VCaP (cell line): ENCODE data around the gene FANCF.

Experiments used
- H3K27ac ChIP-seq: fragments of 450-650 bp; 2 replicates; pipeline ENCODE4 v1.5.1; 2017
- CTCF ChIP-seq: fragments of 450-650 bp; conservative IDR thresholded peaks from 2 replicates; pipeline ENCODE4 v1.5.1; 2017; ENCODE audit warnings: mild to moderate bottlenecking, moderate library complexity

FANCF gene

GRCh38 chr11:22625448-22626287 is at the start of gene FANCF:
Gene FANCF (minus strand): TSS chr11:22625823. CDS start chr11:22625810, 13 bp downstream.
- TF ChIP-seq CTCF, result no peak
- H3K27ac ChIP-seq, result peak within 1 kb of the TSS; percentile 89

GRCh38 chr11:22674470-22675439 is 49.1 kb upstream of the FANCF start:
- peak overlapping the region; percentile 82 for H3K27ac ChIP-seq
- no peak for TF ChIP-seq CTCF

GRCh38 chr11:22671751-22672150 is 46.1 kb upstream of the FANCF start:
- H3K27ac ChIP-seq, result no peak overlapping the region
- no peak for TF ChIP-seq CTCF

- H3K27ac ChIP-seq, result no peak overlapping the region
- peak; percentile 67 for TF ChIP-seq CTCF
Observed at GRCh38 chr11:22670830-22671229, 45.2 kb upstream of the FANCF start.

GRCh38 chr11:22669368-22669767 is 43.7 kb upstream of the FANCF start:
- no peak overlapping the region for H3K27ac ChIP-seq
- TF ChIP-seq CTCF, result no peak

GRCh38 chr11:22668005-22668796 is 42.6 kb upstream of the FANCF start:
- H3K27ac ChIP-seq, result no peak overlapping the region
- no peak for TF ChIP-seq CTCF
